ENCODE data around the gene FANCC.

- TF ChIP-seq POLR2A (IDR thresholded peaks at IDR 0.05), result no peak
- TF ChIP-seq, protein P1, sequence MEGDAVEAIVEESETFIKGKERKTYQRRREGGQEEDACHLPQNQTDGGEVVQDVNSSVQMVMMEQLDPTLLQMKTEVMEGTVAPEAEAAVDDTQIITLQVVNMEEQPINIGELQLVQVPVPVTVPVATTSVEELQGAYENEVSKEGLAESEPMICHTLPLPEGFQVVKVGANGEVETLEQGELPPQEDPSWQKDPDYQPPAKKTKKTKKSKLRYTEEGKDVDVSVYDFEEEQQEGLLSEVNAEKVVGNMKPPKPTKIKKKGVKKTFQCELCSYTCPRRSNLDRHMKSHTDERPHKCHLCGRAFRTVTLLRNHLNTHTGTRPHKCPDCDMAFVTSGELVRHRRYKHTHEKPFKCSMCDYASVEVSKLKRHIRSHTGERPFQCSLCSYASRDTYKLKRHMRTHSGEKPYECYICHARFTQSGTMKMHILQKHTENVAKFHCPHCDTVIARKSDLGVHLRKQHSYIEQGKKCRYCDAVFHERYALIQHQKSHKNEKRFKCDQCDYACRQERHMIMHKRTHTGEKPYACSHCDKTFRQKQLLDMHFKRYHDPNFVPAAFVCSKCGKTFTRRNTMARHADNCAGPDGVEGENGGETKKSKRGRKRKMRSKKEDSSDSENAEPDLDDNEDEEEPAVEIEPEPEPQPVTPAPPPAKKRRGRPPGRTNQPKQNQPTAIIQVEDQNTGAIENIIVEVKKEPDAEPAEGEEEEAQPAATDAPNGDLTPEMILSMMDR (IDR thresholded peaks at IDR 0.05), result no peak
Measured at GRCh38 chr9:95058121-95058785, 259.3 kb downstream of the FANCC start.
